ENCODE results near the gene GLMP.

- TF ChIP-seq POLR2A (IDR thresholded peaks at IDR 0.05), result no peak
- TF ChIP-seq, protein P1, sequence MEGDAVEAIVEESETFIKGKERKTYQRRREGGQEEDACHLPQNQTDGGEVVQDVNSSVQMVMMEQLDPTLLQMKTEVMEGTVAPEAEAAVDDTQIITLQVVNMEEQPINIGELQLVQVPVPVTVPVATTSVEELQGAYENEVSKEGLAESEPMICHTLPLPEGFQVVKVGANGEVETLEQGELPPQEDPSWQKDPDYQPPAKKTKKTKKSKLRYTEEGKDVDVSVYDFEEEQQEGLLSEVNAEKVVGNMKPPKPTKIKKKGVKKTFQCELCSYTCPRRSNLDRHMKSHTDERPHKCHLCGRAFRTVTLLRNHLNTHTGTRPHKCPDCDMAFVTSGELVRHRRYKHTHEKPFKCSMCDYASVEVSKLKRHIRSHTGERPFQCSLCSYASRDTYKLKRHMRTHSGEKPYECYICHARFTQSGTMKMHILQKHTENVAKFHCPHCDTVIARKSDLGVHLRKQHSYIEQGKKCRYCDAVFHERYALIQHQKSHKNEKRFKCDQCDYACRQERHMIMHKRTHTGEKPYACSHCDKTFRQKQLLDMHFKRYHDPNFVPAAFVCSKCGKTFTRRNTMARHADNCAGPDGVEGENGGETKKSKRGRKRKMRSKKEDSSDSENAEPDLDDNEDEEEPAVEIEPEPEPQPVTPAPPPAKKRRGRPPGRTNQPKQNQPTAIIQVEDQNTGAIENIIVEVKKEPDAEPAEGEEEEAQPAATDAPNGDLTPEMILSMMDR (IDR thresholded peaks at IDR 0.05), result no peak
- TF ChIP-seq EP300 (IDR thresholded peaks at IDR 0.05), result no peak
These were observed 47.2 kb downstream of the GLMP start for GRCh38 chr1:156248323-156248683.

Data from tibial nerve (tissue), 4 donors.